C4-2B (cell line): ENCODE data around the gene ITGB5.

Experiments used
- ZFX ChIP-seq: fragments of 450-650 bp; IDR thresholded peaks from 2 replicates; pipeline ENCODE4 v1.6.1; 2017
- TF ChIP-seq, protein P1 (sequence below): fragments of 450-650 bp; conservative IDR thresholded peaks from 2 replicates; pipeline ENCODE4 v1.5.1; 2017; ENCODE audit warnings: mild to moderate bottlenecking

DNA sequence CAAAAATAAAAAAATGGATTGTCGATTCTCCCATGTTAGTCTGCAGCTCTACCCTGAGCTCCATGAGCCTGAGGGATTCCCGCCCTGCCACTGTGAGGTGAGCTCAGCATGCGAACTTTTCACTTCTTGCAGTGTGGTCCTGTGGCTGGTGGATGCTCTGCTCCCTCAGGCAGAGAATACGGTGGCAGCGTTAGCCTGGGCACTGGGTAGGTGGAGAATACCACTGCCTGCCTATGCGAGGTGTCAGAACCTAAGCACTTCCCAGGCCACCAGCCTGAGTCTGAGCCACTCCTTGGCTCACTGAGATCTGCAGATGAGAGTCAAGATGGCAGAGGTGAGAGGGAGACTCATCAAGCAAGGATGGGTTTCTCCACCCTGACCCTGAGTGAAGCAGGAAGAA, 70.1 kb downstream of the ITGB5 start:
- TF ChIP-seq, protein P1, sequence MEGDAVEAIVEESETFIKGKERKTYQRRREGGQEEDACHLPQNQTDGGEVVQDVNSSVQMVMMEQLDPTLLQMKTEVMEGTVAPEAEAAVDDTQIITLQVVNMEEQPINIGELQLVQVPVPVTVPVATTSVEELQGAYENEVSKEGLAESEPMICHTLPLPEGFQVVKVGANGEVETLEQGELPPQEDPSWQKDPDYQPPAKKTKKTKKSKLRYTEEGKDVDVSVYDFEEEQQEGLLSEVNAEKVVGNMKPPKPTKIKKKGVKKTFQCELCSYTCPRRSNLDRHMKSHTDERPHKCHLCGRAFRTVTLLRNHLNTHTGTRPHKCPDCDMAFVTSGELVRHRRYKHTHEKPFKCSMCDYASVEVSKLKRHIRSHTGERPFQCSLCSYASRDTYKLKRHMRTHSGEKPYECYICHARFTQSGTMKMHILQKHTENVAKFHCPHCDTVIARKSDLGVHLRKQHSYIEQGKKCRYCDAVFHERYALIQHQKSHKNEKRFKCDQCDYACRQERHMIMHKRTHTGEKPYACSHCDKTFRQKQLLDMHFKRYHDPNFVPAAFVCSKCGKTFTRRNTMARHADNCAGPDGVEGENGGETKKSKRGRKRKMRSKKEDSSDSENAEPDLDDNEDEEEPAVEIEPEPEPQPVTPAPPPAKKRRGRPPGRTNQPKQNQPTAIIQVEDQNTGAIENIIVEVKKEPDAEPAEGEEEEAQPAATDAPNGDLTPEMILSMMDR, result no peak
- no peak for TF ChIP-seq ZFX
